Anterior cingulate cortex (tissue), 58 donors: ENCODE data around the gene DIPK1A.

Source experiments
- DNase-seq, 58 donors: peaks; one replicate each; lab custom pipeline; 2025; lab: John Stamatoyannopoulos, UW

DIPK1A gene

GRCh38 chr1:92843429-92844352 is 117.6 kb downstream of the DIPK1A start:
- DNase-seq, result peak in 1 of 58 donors; percentile 22

DNA sequence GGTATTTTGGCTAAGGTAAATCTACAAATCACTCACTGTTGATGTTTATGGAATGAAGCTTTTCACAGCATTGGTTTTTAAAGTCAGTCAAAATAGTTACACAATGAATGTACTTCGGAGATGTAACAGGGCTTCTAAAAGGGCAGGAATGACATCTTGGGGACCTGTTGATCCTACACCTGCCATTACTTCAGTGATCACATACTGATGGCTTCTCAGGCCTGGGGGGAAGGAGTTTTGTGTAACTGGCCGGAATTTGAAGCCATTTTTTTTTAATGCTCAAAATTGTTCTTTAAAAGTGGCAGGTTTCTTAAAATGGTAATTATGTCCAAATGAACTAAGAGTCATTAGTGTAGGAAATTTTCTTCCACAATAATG is 118.2 kb downstream of the DIPK1A start:
- DNase-seq, result no peak

GRCh38 chr1:92842082-92843045 is 118.9 kb downstream of the DIPK1A start:
- DNase-seq, result no peak

- DNase-seq, result no peak
Measured at GRCh38 chr1:92840600-92840999, 120.7 kb downstream of the DIPK1A start.

GRCh38 chr1:92839442-92839841 is 121.8 kb downstream of the DIPK1A start:
- DNase-seq, result no peak

- DNase-seq, result no peak
Measured at GRCh38 chr1:92838519-92838918, 122.7 kb downstream of the DIPK1A start.

GRCh38 chr1:92837062-92837461 is 124.2 kb downstream of the DIPK1A start:
- DNase-seq, result no peak

- DNase-seq, result no peak
Measured at GRCh38 chr1:92834617-92835016, 126.6 kb downstream of the DIPK1A start.

GRCh38 chr1:92833840-92834239 is 127.4 kb downstream of the DIPK1A start:
- no peak for DNase-seq

GRCh38 chr1:92832537-92833114 is 128.6 kb downstream of the DIPK1A start:
- DNase-seq, result peak in 2 of 58 donors; percentile 23 to 33

DNA sequence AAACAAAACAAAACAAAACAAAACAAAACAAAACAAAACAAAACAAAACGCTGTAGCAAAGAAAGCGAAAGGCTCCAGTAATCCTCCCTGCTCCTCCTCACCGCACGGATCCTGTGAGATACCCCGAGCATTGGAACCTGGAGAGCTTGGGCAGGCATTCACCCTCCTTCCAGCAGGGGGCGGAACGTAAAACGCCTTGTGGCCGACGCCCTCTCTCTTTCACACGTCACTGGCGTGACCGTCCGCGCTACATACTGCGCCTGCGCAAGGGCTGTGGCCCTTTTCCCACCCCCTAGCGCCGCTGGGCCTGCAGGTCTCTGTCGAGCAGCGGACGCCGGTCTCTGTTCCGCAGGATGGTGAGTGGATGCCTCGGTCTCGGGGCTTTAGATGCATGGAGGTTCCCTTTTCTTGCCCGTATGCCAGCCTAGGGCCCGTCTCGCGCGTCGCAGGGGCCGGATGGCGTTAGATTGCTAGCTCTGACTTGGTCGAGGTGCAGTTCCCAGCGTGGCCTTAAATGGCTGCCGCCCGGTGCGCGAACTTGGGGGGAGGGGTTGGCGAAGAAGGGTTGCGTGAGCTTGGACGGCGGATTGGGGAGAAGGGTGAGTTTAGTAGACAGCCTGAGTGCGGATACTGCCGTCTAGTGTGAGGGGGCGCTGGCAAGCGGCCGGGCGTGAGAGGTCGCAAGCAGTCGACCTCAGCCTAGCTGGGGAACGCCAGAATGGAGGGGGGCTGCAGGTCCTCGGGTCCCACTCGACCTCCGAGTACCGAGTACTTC is 129.3 kb downstream of the DIPK1A start, which contains the start of gene RPL5:
TSS of gene RPL5 (plus strand) at position 279 of the 775 bp plus-strand sequence. CDS start at position 354, 75 bp downstream.
- DNase-seq, result peak; percentile 78 to 97 (median 94)

DNA sequence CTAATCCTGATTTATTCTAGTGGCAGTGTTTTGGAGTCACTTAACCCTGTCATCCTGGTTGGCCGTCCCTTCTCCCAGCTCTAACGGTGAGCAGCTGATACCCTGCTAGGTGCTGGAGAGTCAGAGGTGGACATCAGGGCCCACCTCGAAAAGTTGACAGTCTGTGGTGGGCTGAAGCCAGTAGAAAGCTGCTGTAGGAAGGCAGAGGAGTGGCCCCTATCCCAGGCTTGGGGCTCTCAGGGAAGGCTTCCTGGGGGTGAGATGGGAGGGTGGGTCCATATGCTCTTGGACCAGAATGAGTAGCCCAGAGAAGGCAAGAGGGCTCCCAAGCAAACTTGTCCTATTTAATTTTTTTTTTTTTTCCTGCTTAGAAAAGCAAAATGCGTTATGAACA is 129.9 kb downstream of the DIPK1A start:
- DNase-seq, result no peak

GRCh38 chr1:92826792-92827191 is 134.5 kb downstream of the DIPK1A start:
- no peak for DNase-seq

DNA sequence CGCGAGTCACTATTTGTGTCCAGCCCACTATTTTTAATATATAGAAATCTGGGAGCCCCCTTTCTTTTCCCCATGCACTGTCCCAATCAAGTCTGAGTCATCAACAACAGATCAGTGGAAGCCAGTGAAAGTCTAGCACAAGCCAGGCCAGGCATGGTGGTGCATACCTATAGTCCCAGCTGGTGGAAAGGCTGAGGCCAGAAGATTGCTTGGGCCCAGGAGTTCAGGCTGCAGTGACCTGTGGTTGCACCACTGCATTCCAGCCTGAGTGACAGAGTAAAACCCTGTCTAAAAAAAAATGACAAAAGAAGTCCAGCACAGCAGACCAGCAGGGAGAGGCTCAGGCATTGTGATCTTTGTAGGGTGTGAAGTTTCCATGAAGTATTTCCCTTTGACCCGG is 138.4 kb downstream of the DIPK1A start:
- DNase-seq, result no peak

DNA sequence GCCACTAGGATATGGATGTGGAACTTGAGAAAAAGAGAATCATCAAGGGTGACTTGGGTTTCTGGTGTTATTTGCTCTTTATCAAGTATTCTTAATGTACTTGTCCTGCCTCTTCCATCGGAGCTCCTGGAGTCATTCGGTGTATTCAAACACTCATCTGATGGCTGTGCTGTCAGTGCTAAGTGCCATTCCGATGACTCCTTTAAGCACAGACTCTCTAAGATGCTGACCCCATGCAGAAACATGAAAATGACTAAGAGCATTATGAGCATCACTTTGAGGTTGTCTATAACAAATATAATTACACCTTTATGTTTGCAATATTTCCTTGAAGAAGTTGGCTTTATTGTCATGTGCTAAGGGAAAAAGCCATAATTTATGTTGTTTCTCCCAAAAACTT is 140.7 kb downstream of the DIPK1A start:
- no peak for DNase-seq

DNA sequence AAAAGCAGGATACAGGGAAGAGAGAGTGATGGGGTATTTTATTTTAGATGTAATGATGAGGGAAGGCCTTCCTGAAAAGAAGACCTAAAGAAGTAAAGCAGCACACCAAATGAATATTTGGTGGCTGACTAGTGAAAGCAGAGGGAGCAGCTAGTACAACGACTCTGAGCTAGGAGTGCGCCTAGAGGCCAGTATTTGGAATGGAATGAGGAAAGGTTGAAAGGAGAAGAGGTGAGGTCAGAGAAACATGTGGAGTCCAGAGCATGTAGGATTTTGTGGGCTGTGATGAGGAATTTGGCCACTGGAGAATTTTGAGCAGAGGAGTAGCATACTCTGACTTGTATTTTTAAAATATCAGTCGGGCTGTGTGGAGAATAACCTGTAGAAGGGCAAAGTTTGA is 141.2 kb downstream of the DIPK1A start:
- no peak for DNase-seq

- DNase-seq, result no peak
Measured at GRCh38 chr1:92817986-92818764, 143.1 kb downstream of the DIPK1A start.

GRCh38 chr1:92817137-92817697 is 144.0 kb downstream of the DIPK1A start:
- DNase-seq, result no peak

DNA sequence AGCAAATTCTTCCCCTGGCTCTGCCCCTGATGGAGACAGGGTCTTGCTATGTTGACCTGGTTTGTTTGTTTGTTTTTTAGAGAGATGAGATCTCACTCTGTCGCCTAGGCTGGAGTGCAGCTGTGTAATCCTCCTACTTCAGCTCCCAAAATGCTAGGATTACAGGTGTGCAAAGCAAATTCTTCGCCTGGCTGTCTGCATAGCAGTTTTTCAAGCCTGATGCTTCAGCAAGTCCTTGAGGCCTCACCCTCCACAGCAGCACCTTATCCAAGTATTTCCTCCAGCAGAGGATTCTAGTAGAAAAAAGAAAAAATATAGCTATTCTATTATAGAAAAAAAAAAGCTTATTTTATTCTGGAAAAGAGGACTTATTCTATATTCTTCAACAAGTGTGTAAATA is 144.5 kb downstream of the DIPK1A start:
- no peak for DNase-seq
